T-helper 2 cell treated with Interferon-gamma antibody and Interleukin-4, amounts not matched to agents 5 μg/mL and 100 μg/mL, for 36 hours (primary cell): ENCODE data around the gene ATP6V1B1.

ENCODE experiments used
- DNase-seq: peaks from one replicate; pipeline ENCODE4 v3.0.0; 2021; ENCODE audit warnings: low spot score
- H3K27ac Mint-ChIP-seq: one replicate; pipeline ENCODE4 v1.8.0; 2021; ENCODE audit warnings: mild to moderate bottlenecking, mixed read lengths
- H3K27me3 Mint-ChIP-seq: one replicate; pipeline ENCODE4 v1.8.0; 2021; ENCODE audit warnings: low read depth, mixed read lengths
- H3K36me3 Mint-ChIP-seq: one replicate; pipeline ENCODE4 v1.8.0; 2021; ENCODE audit warnings: low read depth, mixed read lengths
- H3K4me1 Mint-ChIP-seq: one replicate; pipeline ENCODE4 v1.8.0; 2021; ENCODE audit warnings: low read depth, mixed read lengths
- H3K4me3 Mint-ChIP-seq: one replicate; pipeline ENCODE4 v1.8.0; 2022; ENCODE audit warnings: mild to moderate bottlenecking, moderate library complexity, mixed read lengths
- H3K9me3 Mint-ChIP-seq: one replicate; pipeline ENCODE4 v1.8.0; 2021; ENCODE audit warnings: mixed read lengths

ATP6V1B1 gene

DNA sequence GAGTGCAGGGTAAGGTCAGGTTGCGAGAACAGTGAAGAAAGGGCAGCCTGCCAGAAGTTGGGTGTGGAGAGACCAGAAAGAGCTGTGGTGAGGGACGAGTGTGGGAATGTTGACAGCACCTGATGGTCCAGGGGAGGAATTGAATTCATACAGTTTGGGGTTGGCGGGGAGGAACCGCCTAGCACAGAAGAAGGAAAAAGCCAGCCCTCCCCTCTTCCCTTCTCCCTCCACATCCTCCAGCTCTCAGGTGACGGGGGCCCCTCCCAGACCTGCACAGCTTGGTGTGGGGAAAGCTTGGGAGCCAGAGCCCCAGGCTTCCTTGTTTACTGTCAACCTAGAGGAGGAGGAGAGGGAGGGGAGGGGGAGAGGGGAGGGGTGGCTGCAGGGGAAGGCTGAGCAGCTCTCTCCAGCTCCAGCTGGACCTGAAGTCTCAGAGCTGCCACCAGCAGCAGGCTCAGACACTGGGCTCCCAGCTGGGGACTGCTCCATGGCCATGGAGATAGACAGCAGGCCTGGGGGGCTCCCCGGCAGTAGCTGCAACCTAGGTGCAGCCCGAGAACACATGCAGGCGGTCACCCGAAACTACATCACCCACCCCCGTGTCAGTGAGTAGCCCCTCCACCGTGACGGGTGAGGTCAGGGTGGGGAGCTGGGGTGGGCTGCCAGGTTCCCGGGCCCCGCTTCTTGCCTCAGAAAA is at the start of gene ATP6V1B1:
ATP6V1B1 (plus strand) TSS at position 433 of the 697 bp plus-strand sequence; CDS start at position 488, 55 bp downstream.
- Mint-ChIP-seq H3K27ac (no peak within 1 kb of the TSS), H3K36me3 (no peaks in the 10 kb centered on the region), H3K4me3 (no peak within 1 kb of the TSS), H3K27me3 (peaks cover 15% of the 10 kb centered on the region), H3K4me1 (no peaks in the 10 kb centered on the region), H3K9me3 (no peaks in the 10 kb centered on the region)
- DNase-seq, result no peak

- Mint-ChIP-seq H3K4me1 (peaks cover 18% of the 10 kb centered on the region), H3K27me3 (peaks cover 92% of the 10 kb centered on the region), H3K36me3 (no peaks in the 10 kb centered on the region)
Measured at GRCh38 chr2:70886541-70886987, 49.1 kb upstream of the ATP6V1B1 start.

DNA sequence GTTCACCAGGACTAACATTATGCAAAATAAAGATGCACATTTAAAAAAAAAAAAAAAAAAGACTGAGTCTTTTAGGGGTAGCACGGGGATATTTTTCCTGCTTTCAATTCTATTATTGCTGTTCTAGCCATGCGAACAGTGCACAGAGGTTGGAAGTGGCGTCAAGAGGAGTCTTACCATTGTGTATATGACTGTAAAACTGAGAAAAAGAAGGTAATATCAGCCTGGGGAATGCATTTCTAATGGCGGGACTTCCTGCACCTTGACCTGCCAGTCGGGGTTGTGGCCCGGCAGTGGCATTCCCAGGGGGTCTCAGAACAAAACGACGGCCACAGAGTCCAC is 48.5 kb upstream of the ATP6V1B1 start:
- H3K4me3 Mint-ChIP-seq, result peak overlapping the region; percentile 68
- H3K36me3 Mint-ChIP-seq, result no peaks in the 10 kb centered on the region
- H3K27me3 Mint-ChIP-seq, result peaks cover 92% of the 10 kb centered on the region
- no peaks in the 10 kb centered on the region for H3K9me3 Mint-ChIP-seq
- DNase-seq, result no peak
- H3K27ac Mint-ChIP-seq, result no peak overlapping the region
- H3K4me1 Mint-ChIP-seq, result peaks cover 18% of the 10 kb centered on the region

More at GRCh38 chr2:70886541-70886987, 49.1 kb upstream of the ATP6V1B1 start:
- Mint-ChIP-seq H3K9me3 (no peaks in the 10 kb centered on the region), H3K27ac (no peak overlapping the region), H3K4me3 (peak overlapping the region; percentile 68)
- DNase-seq, result no peak

DNA sequence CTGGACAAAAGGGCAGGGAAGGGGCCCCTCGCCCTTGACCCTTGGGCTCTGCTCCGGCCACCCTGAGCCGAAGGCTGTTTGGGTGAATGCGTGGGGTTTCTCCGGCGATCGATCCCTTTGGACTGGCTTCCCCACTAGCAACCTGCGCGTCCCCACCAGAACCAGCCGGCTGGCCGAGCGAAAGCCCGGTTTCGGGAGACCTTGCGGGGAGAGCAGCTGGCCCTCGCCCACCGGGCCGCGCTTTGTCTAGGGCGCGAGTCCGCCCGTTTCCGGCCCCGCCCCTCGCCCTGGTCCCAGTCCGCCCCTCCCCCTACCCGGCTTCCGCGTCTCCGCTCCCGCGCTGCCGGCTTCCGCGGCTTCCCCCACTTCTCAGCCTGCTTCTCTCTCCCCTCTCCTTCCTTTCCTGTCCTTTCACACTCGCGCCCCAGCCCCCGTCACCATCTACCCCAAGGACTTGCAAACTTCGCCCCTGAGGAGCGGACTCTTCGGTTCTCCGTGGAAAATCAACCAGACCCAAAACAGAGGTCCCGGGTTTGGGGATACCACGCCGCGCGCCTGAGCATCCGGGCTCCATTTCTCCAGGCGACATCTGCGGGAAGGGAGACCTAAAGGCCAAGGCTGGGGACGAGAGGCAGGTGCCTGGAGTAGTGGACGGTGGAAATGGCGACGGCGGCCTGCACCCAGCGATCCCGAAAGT is 48.0 kb upstream of the ATP6V1B1 start:
- Mint-ChIP-seq H3K27me3 (peaks cover 93% of the 10 kb centered on the region), H3K4me1 (peaks cover 18% of the 10 kb centered on the region), H3K36me3 (no peaks in the 10 kb centered on the region), H3K27ac (no peak overlapping the region), H3K9me3 (no peaks in the 10 kb centered on the region), H3K4me3 (peak overlapping the region; percentile 68)
- peak; percentile 42 for DNase-seq

DNA sequence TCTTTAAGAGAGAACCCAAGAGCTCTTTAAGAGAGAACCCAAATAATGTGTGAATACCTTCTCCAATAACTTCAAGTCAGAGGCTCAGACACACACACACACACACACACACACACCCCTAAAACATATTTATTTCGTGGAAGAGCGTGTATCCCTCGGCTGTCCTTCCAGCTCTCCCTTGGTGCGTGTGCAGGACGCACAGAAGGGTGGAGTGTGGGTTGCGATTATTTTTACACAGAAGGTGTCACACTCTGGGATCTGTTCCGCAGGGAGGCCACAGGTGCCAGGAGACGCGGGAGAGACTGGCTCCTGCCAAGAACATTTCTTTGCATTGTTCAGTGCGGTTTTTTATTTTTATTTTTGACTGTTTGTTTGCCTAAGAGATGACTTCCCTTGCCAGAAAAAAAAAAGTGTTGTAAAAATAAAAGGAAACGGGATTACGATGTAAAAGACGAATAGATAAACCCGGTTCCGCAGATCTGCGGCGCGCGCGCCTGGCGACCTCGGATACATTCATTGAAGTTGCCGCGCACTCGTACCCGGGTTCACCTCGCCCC is 47.3 kb upstream of the ATP6V1B1 start:
- Mint-ChIP-seq H3K27ac (no peak overlapping the region), H3K36me3 (no peaks in the 10 kb centered on the region), H3K9me3 (no peaks in the 10 kb centered on the region), H3K4me3 (peak overlapping the region; percentile 68), H3K27me3 (peaks cover 90% of the 10 kb centered on the region), H3K4me1 (peaks cover 18% of the 10 kb centered on the region)
- no peak for DNase-seq

- no peak for DNase-seq
- Mint-ChIP-seq H3K36me3 (no peaks in the 10 kb centered on the region), H3K4me3 (peak overlapping the region; percentile 68), H3K27ac (peak overlapping the region; percentile 34), H3K27me3 (peaks cover 90% of the 10 kb centered on the region), H3K4me1 (peaks cover 18% of the 10 kb centered on the region), H3K9me3 (no peaks in the 10 kb centered on the region)
Measured at GRCh38 chr2:70888923-70889715, 46.6 kb upstream of the ATP6V1B1 start.

DNA sequence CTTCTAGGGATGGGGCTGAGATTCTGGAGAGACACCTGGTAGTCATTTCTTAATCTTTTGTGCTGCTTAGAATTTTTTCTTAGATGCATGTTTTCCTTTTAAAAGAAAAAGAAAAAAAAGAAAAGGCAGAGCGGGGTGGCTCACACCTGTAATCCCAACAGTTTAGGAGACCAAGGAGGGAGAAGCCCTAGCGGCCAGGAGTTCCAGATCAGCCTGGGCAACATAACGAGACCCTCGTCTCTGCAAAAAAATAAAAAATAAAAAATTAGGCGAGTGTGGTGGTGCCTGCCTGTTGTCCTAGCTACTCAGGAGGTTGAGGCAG is 46.0 kb upstream of the ATP6V1B1 start:
- H3K4me3 Mint-ChIP-seq, result no peak overlapping the region

DNA sequence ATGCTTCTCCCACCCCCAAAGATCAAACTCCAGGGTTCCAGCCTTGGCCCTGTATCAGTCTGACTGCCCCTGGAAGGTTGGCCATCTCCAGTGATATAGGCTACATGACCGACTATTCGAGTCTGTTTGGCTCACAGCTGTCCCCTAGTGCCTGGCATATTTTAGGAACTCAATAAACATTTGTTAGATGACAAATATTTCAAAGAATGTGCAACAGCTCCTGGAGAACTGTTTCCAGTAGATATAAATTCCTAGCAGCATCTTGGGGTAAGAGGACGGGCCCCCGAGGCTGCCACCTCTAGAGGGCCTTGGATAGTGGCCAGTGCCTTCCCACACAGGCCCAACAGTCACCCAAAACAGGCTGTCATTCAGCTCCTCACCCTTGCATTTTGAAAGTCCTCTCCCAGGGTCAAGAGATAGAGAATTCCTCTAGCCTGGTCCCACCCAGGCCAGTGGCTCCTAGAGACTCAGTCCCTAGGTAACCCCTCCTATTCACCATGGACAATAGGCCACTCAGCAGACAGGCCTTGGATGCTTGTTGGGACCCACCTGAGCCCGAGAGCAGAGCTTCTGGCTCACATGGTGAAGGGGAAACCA is 45.1 kb upstream of the ATP6V1B1 start:
- Mint-ChIP-seq H3K4me3 (no peak overlapping the region), H3K27ac (no peak overlapping the region), H3K4me1 (peaks cover 18% of the 10 kb centered on the region), H3K27me3 (peaks cover 92% of the 10 kb centered on the region), H3K9me3 (no peaks in the 10 kb centered on the region), H3K36me3 (no peaks in the 10 kb centered on the region)
- DNase-seq, result no peak

More for the DNA sequence above, 46.0 kb upstream of the ATP6V1B1 start:
- no peak overlapping the region for H3K27ac Mint-ChIP-seq
- H3K9me3 Mint-ChIP-seq, result no peaks in the 10 kb centered on the region
- H3K4me1 Mint-ChIP-seq, result peaks cover 18% of the 10 kb centered on the region
- no peak for DNase-seq
- no peaks in the 10 kb centered on the region for H3K36me3 Mint-ChIP-seq
- peaks cover 91% of the 10 kb centered on the region for H3K27me3 Mint-ChIP-seq

DNA sequence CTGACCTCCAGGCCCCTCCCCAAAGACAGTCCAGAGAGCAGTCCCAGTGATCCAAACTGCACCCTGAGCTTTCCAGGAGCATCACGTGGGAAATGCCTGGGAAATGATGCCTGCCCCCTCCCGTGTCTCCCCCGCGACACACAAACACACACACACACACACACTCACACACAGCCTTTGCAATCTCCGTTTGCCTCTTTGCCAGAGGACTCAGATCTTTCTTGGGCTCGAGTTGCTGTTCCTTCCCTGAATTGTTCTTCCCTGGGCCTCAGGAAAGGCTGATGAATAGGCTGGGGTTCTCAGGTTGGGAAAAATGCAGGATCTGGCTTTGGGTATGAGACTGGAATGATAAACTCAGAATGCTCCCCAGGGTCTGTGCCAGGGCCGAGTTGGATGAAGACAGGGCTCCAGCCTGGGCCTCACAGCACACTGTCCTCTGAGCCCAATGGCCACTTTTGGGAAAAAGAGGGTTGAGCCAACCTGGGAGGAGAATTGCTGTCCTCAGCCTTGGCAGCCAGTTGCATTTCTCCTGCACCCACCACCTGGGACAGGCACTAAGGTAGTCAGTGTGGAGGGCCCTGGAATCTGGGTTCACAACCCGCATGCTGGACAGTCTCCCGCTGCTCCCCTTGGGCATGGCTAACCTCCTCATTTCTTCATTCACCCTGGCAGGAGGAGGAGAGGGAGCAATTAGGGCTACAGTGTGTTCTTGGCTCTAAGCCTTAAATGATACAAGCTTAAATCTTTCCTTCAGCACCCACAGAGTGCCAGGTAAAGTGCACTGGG is 43.9 kb upstream of the ATP6V1B1 start:
- no peak for DNase-seq

DNA sequence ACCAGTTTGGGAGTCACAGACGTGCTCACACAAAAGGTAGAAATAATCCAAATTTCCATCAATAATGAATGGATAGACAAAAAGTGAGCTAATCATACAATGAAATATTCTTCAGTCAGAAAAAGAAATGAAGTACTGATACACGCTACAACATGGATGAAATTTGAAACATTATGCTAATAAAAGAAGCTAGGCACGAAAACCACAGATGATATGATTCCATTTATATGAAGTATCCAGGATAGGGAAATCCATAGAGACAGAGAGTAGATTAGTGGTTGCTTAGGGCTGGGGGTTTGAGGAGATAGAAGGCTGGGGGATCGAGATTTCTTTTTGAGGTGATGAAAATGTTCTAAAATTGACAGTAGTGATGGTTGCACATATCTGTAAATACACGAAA is 43.0 kb upstream of the ATP6V1B1 start:
- H3K4me1 Mint-ChIP-seq, result peaks cover 11% of the 10 kb centered on the region
- H3K9me3 Mint-ChIP-seq, result no peaks in the 10 kb centered on the region
- DNase-seq, result no peak
- H3K4me3 Mint-ChIP-seq, result no peak overlapping the region
- no peak overlapping the region for H3K27ac Mint-ChIP-seq
- H3K27me3 Mint-ChIP-seq, result peaks cover 95% of the 10 kb centered on the region
- H3K36me3 Mint-ChIP-seq, result no peaks in the 10 kb centered on the region

More for the DNA sequence above, 43.9 kb upstream of the ATP6V1B1 start:
- Mint-ChIP-seq H3K9me3 (no peaks in the 10 kb centered on the region), H3K27me3 (peaks cover 95% of the 10 kb centered on the region), H3K36me3 (no peaks in the 10 kb centered on the region), H3K4me1 (peaks cover 16% of the 10 kb centered on the region), H3K4me3 (no peak overlapping the region), H3K27ac (no peak overlapping the region)

GRCh38 chr2:70893186-70893585 is 42.5 kb upstream of the ATP6V1B1 start:
- DNase-seq, result no peak
- Mint-ChIP-seq H3K4me1 (peaks cover 8% of the 10 kb centered on the region), H3K27ac (no peak overlapping the region), H3K9me3 (no peaks in the 10 kb centered on the region), H3K27me3 (peaks cover 95% of the 10 kb centered on the region), H3K36me3 (no peaks in the 10 kb centered on the region), H3K4me3 (no peak overlapping the region)

- no peaks in the 10 kb centered on the region for H3K9me3 Mint-ChIP-seq
- no peak for DNase-seq
- H3K4me3 Mint-ChIP-seq, result no peak overlapping the region
- H3K36me3 Mint-ChIP-seq, result no peaks in the 10 kb centered on the region
- peaks cover 95% of the 10 kb centered on the region for H3K27me3 Mint-ChIP-seq
- H3K27ac Mint-ChIP-seq, result no peak overlapping the region
- H3K4me1 Mint-ChIP-seq, result no peaks in the 10 kb centered on the region
Measured at GRCh38 chr2:70894765-70895164, 40.9 kb upstream of the ATP6V1B1 start.

- no peak for DNase-seq
- Mint-ChIP-seq H3K27me3 (peaks cover 94% of the 10 kb centered on the region), H3K9me3 (no peaks in the 10 kb centered on the region), H3K4me3 (no peak overlapping the region), H3K4me1 (peaks cover 2% of the 10 kb centered on the region), H3K36me3 (no peaks in the 10 kb centered on the region), H3K27ac (no peak overlapping the region)
Measured at GRCh38 chr2:70895249-70895648, 40.5 kb upstream of the ATP6V1B1 start.
